ENCODE results near the gene ARTN. TPM values are rescaled to one million over a fixed set of nuclear protein-coding genes. Genes with fewer than 3 reads are reported as not detected.

The ARTN gene
- polyA plus RNA-seq, 3 donors = 0.74 to 1.3 (median 0.90) TPM

GRCh38 chr1:43960798-43961197 lies 27.2 kb downstream of the ARTN start:
- H3K27ac ChIP-seq (ENCODE audit: low read depth, low read length) = no peak overlapping the region
- 93 to 95% (median 94%) methylated on average over 8 of the region's 8 CpGs for WGBS, 3 donors

GRCh38 chr1:43961692-43962091 lies 28.1 kb downstream of the ARTN start:
- 81 to 91% (median 86%) methylated on average over 3 of the region's 3 CpGs for WGBS, 3 donors
- H3K27ac ChIP-seq (ENCODE audit: low read depth, low read length) = no peak overlapping the region

- no peak overlapping the region for H3K27ac ChIP-seq (ENCODE audit: low read depth, low read length)
- WGBS, 3 donors = 82 to 92% (median 85%) methylated on average over 2 of the region's 2 CpGs
Measured at GRCh38 chr1:43962324-43962723, 28.7 kb downstream of the ARTN start.

GRCh38 chr1:43963006-43963405 lies 29.4 kb downstream of the ARTN start:
- H3K27ac ChIP-seq (ENCODE audit: low read depth, low read length) = no peak overlapping the region
- 84 to 90% (median 84%) methylated on average over 3 of the region's 3 CpGs for WGBS, 3 donors

GRCh38 chr1:43963890-43964289 lies 30.3 kb downstream of the ARTN start:
- no peak overlapping the region for H3K27ac ChIP-seq (ENCODE audit: low read depth, low read length)
- WGBS, 3 donors = 52 to 85% (median 68%) methylated on average over 5 of the region's 5 CpGs

GRCh38 chr1:43965316-43965715 lies 31.7 kb downstream of the ARTN start:
- no peak overlapping the region for H3K27ac ChIP-seq (ENCODE audit: low read depth, low read length)
- WGBS, 3 donors = 86 to 91% (median 90%) methylated on average over 3 of the region's 3 CpGs

- WGBS, 3 donors = 81 to 95% (median 89%) methylated on average over 6 of the region's 6 CpGs
- H3K27ac ChIP-seq (ENCODE audit: low read depth, low read length) = no peak overlapping the region
Measured at GRCh38 chr1:43968348-43968948, 34.8 kb downstream of the ARTN start.

GRCh38 chr1:43969416-43969745 lies 35.8 kb downstream of the ARTN start:
- no peak overlapping the region for H3K27ac ChIP-seq (ENCODE audit: low read depth, low read length)
- WGBS, 3 donors = 47 to 60% (median 58%) methylated on average over 7 of the region's 7 CpGs

- WGBS, 3 donors = 0 to 1% (median 0%) methylated on average over 47 of the region's 47 CpGs
- H3K27ac ChIP-seq (ENCODE audit: low read depth, low read length) = no peak within 1 kb of the TSS
Measured at GRCh38 chr1:43969746-43970466, 36.3 kb downstream of the ARTN start, which contains the start of gene DPH2. Gene DPH2 (plus strand): TSS chr1:43970010. CDS start chr1:43970176, 166 bp downstream.

- H3K27ac ChIP-seq (ENCODE audit: low read depth, low read length) = no peak overlapping the region
- WGBS, 3 donors = 50 to 62% (median 52%) methylated on average over 5 of the region's 5 CpGs
Measured at GRCh38 chr1:43970502-43970901, 36.9 kb downstream of the ARTN start.

- no peak overlapping the region for H3K27ac ChIP-seq (ENCODE audit: low read depth, low read length)
- 68 to 92% (median 91%) methylated on average over 9 of the region's 9 CpGs for whole genome bisulfite sequencing, 3 donors
Measured at GRCh38 chr1:43970911-43971310, 37.3 kb downstream of the ARTN start.

- whole genome bisulfite sequencing, 3 donors = 92 to 97% (median 96%) methylated on average over 17 of the region's 17 CpGs
- no peak overlapping the region for H3K27ac ChIP-seq (ENCODE audit: low read depth, low read length)
Measured at GRCh38 chr1:43971336-43971980, 37.9 kb downstream of the ARTN start.

GRCh38 chr1:43973981-43974442 lies 40.4 kb downstream of the ARTN start:
- H3K27ac ChIP-seq (ENCODE audit: low read depth, low read length) = no peak overlapping the region
- 26 to 45% (median 37%) methylated on average over 9 of the region's 9 CpGs for WGBS, 3 donors

GRCh38 chr1:43974443-43975248 lies 41.0 kb downstream of the ARTN start, which contains the start of gene ATP6V0B:
Gene ATP6V0B (plus strand): TSS chr1:43974960. CDS start chr1:43975041, 81 bp downstream.
- WGBS, 3 donors = 0% methylated on average over 78 to 93 of the region's 93 CpGs

GRCh38 chr1:43975249-43975961 lies 41.8 kb downstream of the ARTN start:
- WGBS, 3 donors = 1% methylated on average over 34 of the region's 34 CpGs
- H3K27ac ChIP-seq (ENCODE audit: low read depth, low read length) = peak overlapping the region; percentile 29

More at GRCh38 chr1:43974443-43975248, 41.0 kb downstream of the ARTN start, which contains the start of gene ATP6V0B:
- H3K27ac ChIP-seq (ENCODE audit: low read depth, low read length) = peak within 1 kb of the TSS; percentile 29

- WGBS, 3 donors = 48 to 87% (median 83%) methylated on average over 4 of the region's 4 CpGs
- H3K27ac ChIP-seq (ENCODE audit: low read depth, low read length) = no peak overlapping the region
Measured at GRCh38 chr1:43976045-43976444, 42.4 kb downstream of the ARTN start.

GRCh38 chr1:43976890-43977289 lies 43.3 kb downstream of the ARTN start:
- H3K27ac ChIP-seq (ENCODE audit: low read depth, low read length) = no peak overlapping the region
- 84 to 93% (median 91%) methylated on average over 8 of the region's 8 CpGs for WGBS, 3 donors
